ENCODE measurements around the gene PRKAG2.

DNA sequence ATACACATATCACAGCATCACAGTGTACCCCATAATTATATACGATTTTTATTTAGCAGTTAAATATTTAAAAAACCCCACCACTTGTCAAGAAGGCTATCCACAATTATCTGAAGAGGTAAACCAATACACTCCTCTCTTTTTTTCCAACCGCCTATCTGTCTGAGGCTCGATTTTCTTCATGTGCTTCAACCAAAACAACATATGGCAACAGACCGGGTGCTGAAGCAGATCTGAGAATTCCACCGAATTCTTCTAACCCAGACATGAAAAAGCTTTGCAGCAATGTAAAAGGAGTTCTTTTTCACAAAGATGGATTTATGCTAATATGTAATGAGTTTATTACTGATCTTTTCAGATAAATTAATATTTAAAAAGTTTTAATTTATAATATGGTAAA, 224.8 kb downstream of the PRKAG2 start:
- no peak for TF ChIP-seq TAF1 (IDR thresholded peaks at IDR 0.05; ENCODE audit: low read depth)
- no peak for TF ChIP-seq NFIC (IDR thresholded peaks at IDR 0.05)
- TF ChIP-seq EP300 (IDR thresholded peaks at IDR 0.05; ENCODE audit: borderline replicate concordance), result no peak
